ENCODE measurements around the gene MEIS3. TPM values are rescaled to one million over a fixed set of nuclear protein-coding genes. Genes with fewer than 3 reads are reported as not detected.

The MEIS3 gene
- total RNA-seq, 1 donor from 2014 or later: 25.5 TPM

DNA sequence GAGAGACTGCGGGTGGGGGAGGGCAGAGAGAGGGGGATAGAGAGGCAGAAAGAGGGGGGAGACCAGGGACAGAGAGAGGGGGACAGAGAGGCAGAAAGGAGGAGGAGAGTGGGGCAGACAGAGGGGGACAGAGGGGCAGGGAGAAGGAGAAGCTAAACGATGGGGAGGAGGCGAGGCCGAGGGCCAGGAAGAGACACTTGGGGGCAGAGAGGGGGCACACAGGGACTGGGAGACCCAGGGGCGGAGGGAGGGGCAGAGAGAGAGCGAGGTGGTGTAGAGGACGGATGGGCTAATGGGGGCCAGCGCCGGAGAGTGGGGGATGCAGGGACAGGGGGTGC is 666 bp downstream of the MEIS3 start:
- Mint-ChIP-seq H3K4me1 (ENCODE audit: low read depth) (peaks cover 19% of the 10 kb centered on the region), H3K36me3 (ENCODE audit: insufficient read depth) (no peaks in the 10 kb centered on the region), H3K27me3 (peaks cover 68% of the 10 kb centered on the region), H3K9me3 (ENCODE audit: low read depth) (no peaks in the 10 kb centered on the region), H3K4me3 (ENCODE audit: low read depth) (peak overlapping the region; percentile 61), H3K27ac (no peak overlapping the region)
- DNase-seq (ENCODE audit: low spot score, unreplicated experiment): no peak
- TF ChIP-seq, protein P1, sequence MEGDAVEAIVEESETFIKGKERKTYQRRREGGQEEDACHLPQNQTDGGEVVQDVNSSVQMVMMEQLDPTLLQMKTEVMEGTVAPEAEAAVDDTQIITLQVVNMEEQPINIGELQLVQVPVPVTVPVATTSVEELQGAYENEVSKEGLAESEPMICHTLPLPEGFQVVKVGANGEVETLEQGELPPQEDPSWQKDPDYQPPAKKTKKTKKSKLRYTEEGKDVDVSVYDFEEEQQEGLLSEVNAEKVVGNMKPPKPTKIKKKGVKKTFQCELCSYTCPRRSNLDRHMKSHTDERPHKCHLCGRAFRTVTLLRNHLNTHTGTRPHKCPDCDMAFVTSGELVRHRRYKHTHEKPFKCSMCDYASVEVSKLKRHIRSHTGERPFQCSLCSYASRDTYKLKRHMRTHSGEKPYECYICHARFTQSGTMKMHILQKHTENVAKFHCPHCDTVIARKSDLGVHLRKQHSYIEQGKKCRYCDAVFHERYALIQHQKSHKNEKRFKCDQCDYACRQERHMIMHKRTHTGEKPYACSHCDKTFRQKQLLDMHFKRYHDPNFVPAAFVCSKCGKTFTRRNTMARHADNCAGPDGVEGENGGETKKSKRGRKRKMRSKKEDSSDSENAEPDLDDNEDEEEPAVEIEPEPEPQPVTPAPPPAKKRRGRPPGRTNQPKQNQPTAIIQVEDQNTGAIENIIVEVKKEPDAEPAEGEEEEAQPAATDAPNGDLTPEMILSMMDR (IDR thresholded peaks at IDR 0.05; ENCODE audit: unreplicated experiment): no peak

DNA sequence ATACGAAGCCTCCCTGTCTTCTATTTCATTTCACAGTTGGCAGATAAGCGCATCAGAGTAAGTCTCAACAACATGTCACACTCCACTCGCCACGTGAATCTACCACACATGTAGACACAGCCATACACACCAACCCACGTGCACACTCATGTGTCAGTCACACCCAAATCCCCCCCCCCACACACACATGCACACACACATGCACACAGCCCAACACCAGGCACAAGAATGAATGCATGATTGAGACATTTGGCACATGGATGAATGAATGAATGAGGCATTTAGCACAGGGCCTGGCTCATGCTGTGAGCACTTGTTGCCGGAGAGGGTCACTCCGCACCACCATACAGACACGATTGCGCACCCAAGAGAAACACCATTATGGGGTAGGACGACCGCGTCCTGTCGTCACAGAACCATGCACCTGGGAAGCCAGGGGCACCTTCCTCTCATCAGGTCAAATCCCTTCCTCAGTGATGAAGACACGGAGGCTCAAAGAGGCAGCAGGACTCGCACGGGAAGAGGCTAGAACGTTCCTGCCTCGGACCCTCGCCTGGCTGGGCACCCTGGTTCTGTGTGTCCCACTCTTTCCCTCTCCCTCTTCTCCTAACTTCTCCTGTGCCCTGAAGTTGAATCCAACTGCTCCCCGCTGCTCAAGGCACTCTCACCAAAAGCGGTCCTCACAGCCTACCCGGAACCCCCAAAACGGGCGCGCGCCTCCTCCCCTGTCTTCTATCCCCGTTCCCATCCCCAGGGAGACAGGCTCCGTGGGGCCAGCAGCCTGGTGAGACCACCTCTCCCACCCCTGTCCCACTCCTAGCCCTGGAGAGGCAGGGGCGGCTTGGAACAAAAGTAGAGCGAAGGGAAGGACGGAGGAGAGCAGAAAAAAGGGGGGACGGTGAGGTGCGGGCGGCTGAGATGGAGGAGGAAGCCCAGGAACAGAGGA is 1.3 kb downstream of the MEIS3 start:
- Mint-ChIP-seq H3K4me1 (ENCODE audit: low read depth) (peaks cover 19% of the 10 kb centered on the region), H3K27ac (peak overlapping the region; percentile 5), H3K27me3 (peaks cover 62% of the 10 kb centered on the region)

GRCh38 chr19:47417107-47417745 is 2.1 kb downstream of the MEIS3 start:
- DNase-seq (ENCODE audit: low spot score, unreplicated experiment): no peak
- Mint-ChIP-seq H3K4me1 (ENCODE audit: low read depth) (peaks cover 14% of the 10 kb centered on the region), H3K27me3 (peaks cover 54% of the 10 kb centered on the region), H3K4me3 (ENCODE audit: low read depth) (no peak overlapping the region), H3K36me3 (ENCODE audit: insufficient read depth) (no peaks in the 10 kb centered on the region), H3K9me3 (ENCODE audit: low read depth) (no peaks in the 10 kb centered on the region), H3K27ac (peak overlapping the region; percentile 5)
- TF ChIP-seq, protein P1 (IDR thresholded peaks at IDR 0.05; ENCODE audit: unreplicated experiment): no peak

More for the DNA sequence above, 1.3 kb downstream of the MEIS3 start:
- H3K4me3 Mint-ChIP-seq (ENCODE audit: low read depth): peak overlapping the region; percentile 61
- DNase-seq (ENCODE audit: low spot score, unreplicated experiment): no peak
- H3K9me3 Mint-ChIP-seq (ENCODE audit: low read depth): no peaks in the 10 kb centered on the region
- TF ChIP-seq, protein P1 (IDR thresholded peaks at IDR 0.05; ENCODE audit: unreplicated experiment): no peak
- no peaks in the 10 kb centered on the region for H3K36me3 Mint-ChIP-seq (ENCODE audit: insufficient read depth)

DNA sequence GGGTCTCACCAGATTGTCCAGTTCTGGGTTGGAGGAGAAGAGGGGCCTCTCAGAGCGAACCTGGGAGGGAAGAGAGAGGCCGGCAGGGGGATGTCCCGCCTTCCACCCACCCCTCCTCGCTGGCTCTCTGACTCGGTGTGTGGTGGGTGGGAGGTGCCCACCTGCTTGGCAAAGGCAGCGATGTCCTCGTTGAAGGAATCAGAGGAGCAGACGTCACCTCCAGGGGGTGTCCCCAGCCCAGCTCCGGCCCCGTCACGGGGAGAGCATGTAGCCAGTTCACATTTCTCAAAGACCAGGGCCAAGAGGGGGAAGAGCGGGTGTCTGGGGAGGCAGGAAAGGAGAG is 2.7 kb downstream of the MEIS3 start:
- H3K4me3 Mint-ChIP-seq (ENCODE audit: low read depth): no peak overlapping the region
- no peaks in the 10 kb centered on the region for H3K9me3 Mint-ChIP-seq (ENCODE audit: low read depth)
- peaks cover 50% of the 10 kb centered on the region for H3K27me3 Mint-ChIP-seq
- no peaks in the 10 kb centered on the region for H3K36me3 Mint-ChIP-seq (ENCODE audit: insufficient read depth)
- H3K27ac Mint-ChIP-seq: no peak overlapping the region
- TF ChIP-seq, protein P1 (IDR thresholded peaks at IDR 0.05; ENCODE audit: unreplicated experiment): no peak
- no peak for DNase-seq (ENCODE audit: low spot score, unreplicated experiment)
- H3K4me1 Mint-ChIP-seq (ENCODE audit: low read depth): peaks cover 11% of the 10 kb centered on the region

- Mint-ChIP-seq H3K4me1 (ENCODE audit: low read depth) (peaks cover 8% of the 10 kb centered on the region), H3K27ac (no peak overlapping the region), H3K36me3 (ENCODE audit: insufficient read depth) (no peaks in the 10 kb centered on the region), H3K9me3 (ENCODE audit: low read depth) (no peaks in the 10 kb centered on the region), H3K4me3 (ENCODE audit: low read depth) (no peak overlapping the region), H3K27me3 (peaks cover 45% of the 10 kb centered on the region)
- TF ChIP-seq, protein P1 (IDR thresholded peaks at IDR 0.05; ENCODE audit: unreplicated experiment): no peak
- no peak for DNase-seq (ENCODE audit: low spot score, unreplicated experiment)
These were observed 3.2 kb downstream of the MEIS3 start for GRCh38 chr19:47415953-47416642.

All from progenitor cell of endocrine pancreas (in vitro differentiated cells).